DOHH2 (cell line): ENCODE measurements around the gene EEF2KMT.

ENCODE experiments used
- H3F3A ChIP-seq: fragments of 200-600 bp; sonication (generic), shearing (Covaris generic); 2 replicates; pipeline ENCODE4 v1.6.0; 2016; ENCODE audit warnings: antibody characterized with exemption, mild to moderate bottlenecking; ENCODE audit not compliant: control insufficient read depth, insufficient read depth
- H3K27ac ChIP-seq: fragments of 200-600 bp; sonication (generic); 2 replicates; pipeline ENCODE4 v1.5.1; 2014; ENCODE audit warnings: low read depth, mild to moderate bottlenecking, low read length, moderate library complexity
- H3K27me3 ChIP-seq: fragments of 200-600 bp; sonication (generic); 2 replicates; pipeline ENCODE4 v1.6.1; 2014; ENCODE audit warnings: mild to moderate bottlenecking, low read length, mixed read lengths; ENCODE audit not compliant: control insufficient read depth
- H3K36me3 ChIP-seq: fragments of 200-600 bp; sonication (generic); 2 replicates; pipeline ENCODE4 v1.6.1; 2014; ENCODE audit warnings: mild to moderate bottlenecking, low read length, moderate library complexity, mixed read lengths; ENCODE audit not compliant: control insufficient read depth
- H3K4me1 ChIP-seq: fragments of 200-600 bp; sonication (generic); 2 replicates; pipeline ENCODE4 v1.6.1; 2014; ENCODE audit warnings: mild to moderate bottlenecking, low read length, mixed read lengths; ENCODE audit not compliant: control insufficient read depth
- H3K4me2 ChIP-seq: fragments of 200-600 bp; sonication (generic); 2 replicates; pipeline ENCODE4 v1.6.0; 2014; ENCODE audit warnings: mild to moderate bottlenecking, low read length, moderate library complexity
- H3K4me3 ChIP-seq: fragments of 200-600 bp; sonication (generic); 2 replicates; pipeline ENCODE4 v1.5.1; 2014; ENCODE audit warnings: mild to moderate bottlenecking, low read length, mixed read lengths
- H3K79me2 ChIP-seq: fragments of 200-600 bp; sonication (generic); 2 replicates; pipeline ENCODE4 v1.6.1; 2014; ENCODE audit warnings: mild to moderate bottlenecking, low read length, mixed read lengths; ENCODE audit not compliant: control insufficient read depth
- H3K9me2 ChIP-seq: fragments of 200-600 bp; sonication (generic); replicated peaks from 2 replicates; pipeline ENCODE4 v1.6.1; 2014; ENCODE audit warnings: mild to moderate bottlenecking, low read length, mixed read lengths; ENCODE audit not compliant: control insufficient read depth
- H3K9me3 ChIP-seq: fragments of 200-600 bp; sonication (generic); 2 replicates; pipeline ENCODE4 v1.6.1; 2014; ENCODE audit warnings: antibody characterized with exemption, low read length, mixed read lengths; ENCODE audit not compliant: control insufficient read depth, insufficient read depth
- H4K20me1 ChIP-seq: fragments of 200-600 bp; sonication (generic); 2 replicates; pipeline ENCODE4 v1.6.0; 2014; ENCODE audit warnings: low read depth, mild to moderate bottlenecking, antibody characterized with exemption, low read length, moderate library complexity; ENCODE audit not compliant: control insufficient read depth, insufficient read depth
- CTCF ChIP-seq: fragments of 200-600 bp; sonication (generic); IDR thresholded peaks from one replicate; pipeline ENCODE4 v1.5.1; 2014; ENCODE audit warnings: antibody characterized with exemption, mild to moderate bottlenecking, low read depth, low read length; ENCODE audit not compliant: poor library complexity, severe bottlenecking
- EZH2phosphoT487 ChIP-seq: fragments of 200-600 bp; sonication (generic); IDR thresholded peaks from 2 replicates; pipeline ENCODE4 v1.6.1; 2017; ENCODE audit warnings: borderline replicate concordance, mild to moderate bottlenecking, antibody characterized with exemption, low read length, moderate library complexity, mixed read lengths

The EEF2KMT gene

GRCh38 chr16:5036228-5037156, 61.1 kb downstream of the EEF2KMT start:
- no peaks in the 10 kb centered on the region for H3K9me3 ChIP-seq
- peak overlapping the region; percentile 8; the same call in 1 of the 2 replicates for H3K4me3 ChIP-seq
- peaks cover 2% of the 10 kb centered on the region; the same call in 1 of the 2 replicates for H3K27me3 ChIP-seq
- H4K20me1 ChIP-seq: no peaks in the 10 kb centered on the region
- no peak for TF ChIP-seq CTCF
- TF ChIP-seq EZH2phosphoT487: no peak
- peaks cover 33% of the 10 kb centered on the region for H3K4me1 ChIP-seq
- no peaks in the 10 kb centered on the region for H3K9me2 ChIP-seq
- peak overlapping the region; percentile 46 for H3K4me2 ChIP-seq
- no peak overlapping the region for H3K27ac ChIP-seq
- H3K36me3 ChIP-seq: no peaks in the 10 kb centered on the region
- H3F3A ChIP-seq: no peaks in the 10 kb centered on the region
- H3K79me2 ChIP-seq: peaks cover 8% of the 10 kb centered on the region

GRCh38 chr16:5035909-5036227, 61.7 kb downstream of the EEF2KMT start:
- Histone ChIP-seq H3K9me2 (no peaks in the 10 kb centered on the region), H3K4me1 (peaks cover 33% of the 10 kb centered on the region), H3K4me2 (0 out of 2 replicates have a peak overlapping the region, but pooled peaks have one; percentile 46), H3K36me3 (no peaks in the 10 kb centered on the region), H3K9me3 (no peaks in the 10 kb centered on the region), H3K79me2 (peaks cover 8% of the 10 kb centered on the region), H3K27me3 (no peaks in the 10 kb centered on the region; the same call in 1 of the 2 replicates), H4K20me1 (no peaks in the 10 kb centered on the region), H3K4me3 (no peak overlapping the region), H3F3A (no peaks in the 10 kb centered on the region), H3K27ac (no peak overlapping the region)
- TF ChIP-seq CTCF (no peak), EZH2phosphoT487 (no peak)
